T47D (cell line): ENCODE measurements around the gene ERFL.
A peak's percentile ranks its signal among the peaks of the same experiment; 100 is the strongest.

ENCODE experiments used
- DNase-seq, 2 experiments: peaks; one replicate each; pipeline versions ENCODE4 v3.0.0 to v3.0.0-alpha.2; 2011 to 2012; ENCODE audit warnings: low read depth in 1 of 2, low spot score in 1 of 2
- JUND ChIP-seq: IDR thresholded peaks from 2 replicates; pipeline ENCODE4 v1.6.1; 2012; ENCODE audit warnings: low read depth
- in situ Hi-C: cut with HindIII; loops from 2 replicates; pipeline ENCODE4 v1.10.0; 2016; ENCODE audit warnings: low sequenced_read_pairs, low pct_unique_long_range_greater_than_20kb

The ERFL gene

GRCh38 chr19:41887711-41888382 is 40.4 kb downstream of the ERFL start:
- DNase-seq = peak in 1 of 2 experiments; percentile 34

GRCh38 chr19:41886761-41887710 is 41.2 kb downstream of the ERFL start:
- TF ChIP-seq JUND = no peak
- no peak for DNase-seq
- in situ Hi-C loops = no loop called here

More at GRCh38 chr19:41887711-41888382, 40.4 kb downstream of the ERFL start:
- no peak for TF ChIP-seq JUND
- in situ Hi-C loops = no loop called here

GRCh38 chr19:41883821-41884733 is 44.2 kb downstream of the ERFL start:
- in situ Hi-C loops = no loop called here
- DNase-seq = peak; percentile 91 to 96
- no peak for TF ChIP-seq JUND

- no peak for DNase-seq
- no peak for TF ChIP-seq JUND
- in situ Hi-C loops = no loop called here
Measured at GRCh38 chr19:41883463-41883820, 44.8 kb downstream of the ERFL start.

- peak in 1 of 2 experiments; percentile 55 for DNase-seq
- no peak for TF ChIP-seq JUND
- in situ Hi-C loops = no loop called here
Measured at GRCh38 chr19:41882568-41883462, 45.4 kb downstream of the ERFL start, which contains the start of gene ARHGEF1. ARHGEF1 (plus strand) TSS chr19:41883184; CDS start chr19:41888083, 4,899 bp downstream.

- TF ChIP-seq JUND = no peak
- in situ Hi-C loops = no loop called here
- no peak for DNase-seq
Measured at GRCh38 chr19:41880329-41880708, 47.9 kb downstream of the ERFL start.

- TF ChIP-seq JUND = no peak
- no peak for DNase-seq
- in situ Hi-C loops = no loop called here
Measured at GRCh38 chr19:41879670-41880328, 48.5 kb downstream of the ERFL start.

- TF ChIP-seq JUND = no peak
- in situ Hi-C loops = no loop called here
Measured at GRCh38 chr19:41879080-41879479, 49.2 kb downstream of the ERFL start.

GRCh38 chr19:41877916-41878905 is 50.0 kb downstream of the ERFL start:
- TF ChIP-seq JUND = no peak
- in situ Hi-C loops = no loop called here
- DNase-seq = no peak

More at GRCh38 chr19:41879080-41879479, 49.2 kb downstream of the ERFL start:
- DNase-seq = no peak
